Neutrophil (primary cell): ENCODE results near the gene MYO16.
"Not testable (repeated sequence)": the region's sequence is repeated elsewhere in the genome, so short reads cannot be mapped to it uniquely, and the experiment has no call there.

Source experiments
- H3K27ac ChIP-seq: fragments of 200-600 bp; sonication (generic); 2 replicates; pipeline ENCODE4 v1.5.1; 2016; ENCODE audit warnings: mild to moderate bottlenecking, moderate library complexity
- H3K27me3 ChIP-seq: fragments of 200-600 bp; sonication (generic); 2 replicates; pipeline ENCODE4 v1.6.0; 2016; ENCODE audit warnings: mild to moderate bottlenecking
- H3K36me3 ChIP-seq: fragments of 200-600 bp; sonication (generic); 2 replicates; pipeline ENCODE4 v1.5.1; 2017
- H3K4me1 ChIP-seq, 2 experiments: fragments of 200-600 bp in 1 of 2; sonication (generic) in 1 of 2; 1 replicate in 1 of 2; 2 replicates in 1 of 2; pipeline versions ENCODE4 v1.5.1 to v1.6.1; 2013 to 2016; ENCODE audit warnings: low read depth in 1 of 2, low read length in 1 of 2, mild to moderate bottlenecking in 1 of 2, moderate library complexity in 1 of 2; ENCODE audit not compliant: control insufficient read depth in 1 of 2, insufficient read depth in 1 of 2
- H3K4me3 ChIP-seq, 2 experiments: fragments of 200-600 bp in 1 of 2; sonication (generic) in 1 of 2; 1 replicate in 1 of 2; 2 replicates in 1 of 2; pipeline ENCODE4 v1.5.1; 2013 to 2016; ENCODE audit warnings: low read depth in 1 of 2, low read length in 1 of 2, mild to moderate bottlenecking in 1 of 2, moderate library complexity in 1 of 2
- H3K9me3 ChIP-seq: fragments of 200-600 bp; sonication (generic); 2 replicates; pipeline ENCODE4 v1.5.1; 2016
- CTCF ChIP-seq: fragments of 200-600 bp; sonication (generic); IDR thresholded peaks from 2 replicates; pipeline ENCODE4 v1.5.1; 2016; ENCODE audit warnings: antibody characterized with exemption

The MYO16 gene

GRCh38 chr13:108984251-108984920, 355.0 kb downstream of the MYO16 start:
- TF ChIP-seq CTCF, result no peak
- no peaks in the 10 kb centered on the region for H3K4me1 ChIP-seq
- H3K27ac ChIP-seq, result no peak overlapping the region

GRCh38 chr13:108985166-108985565, 355.8 kb downstream of the MYO16 start:
- no peak for TF ChIP-seq CTCF
- no peak overlapping the region for H3K27ac ChIP-seq
- no peak overlapping the region for H3K4me3 ChIP-seq
- no peaks in the 10 kb centered on the region for H3K36me3 ChIP-seq
- no peaks in the 10 kb centered on the region for H3K9me3 ChIP-seq
- no peaks in the 10 kb centered on the region for H3K27me3 ChIP-seq
- no peaks in the 10 kb centered on the region for H3K4me1 ChIP-seq

More at GRCh38 chr13:108984251-108984920, 355.0 kb downstream of the MYO16 start:
- Histone ChIP-seq H3K9me3 (no peaks in the 10 kb centered on the region), H3K4me3 (no peak overlapping the region), H3K36me3 (no peaks in the 10 kb centered on the region), H3K27me3 (no peaks in the 10 kb centered on the region)

- no peak overlapping the region for H3K27ac ChIP-seq
- no peaks in the 10 kb centered on the region for H3K27me3 ChIP-seq
These were observed 358.1 kb downstream of the MYO16 start for GRCh38 chr13:108987517-108987916.

GRCh38 chr13:108987944-108988343, 358.5 kb downstream of the MYO16 start:
- H3K27ac ChIP-seq, result no peak overlapping the region
- no peaks in the 10 kb centered on the region for H3K36me3 ChIP-seq
- TF ChIP-seq CTCF, result no peak
- H3K4me3 ChIP-seq, result no peak overlapping the region
- H3K27me3 ChIP-seq, result no peaks in the 10 kb centered on the region
- H3K4me1 ChIP-seq, result no peaks in the 10 kb centered on the region
- H3K9me3 ChIP-seq, result no peaks in the 10 kb centered on the region

More at GRCh38 chr13:108987517-108987916, 358.1 kb downstream of the MYO16 start:
- H3K4me3 ChIP-seq, result no peak overlapping the region
- H3K4me1 ChIP-seq, result no peaks in the 10 kb centered on the region
- no peaks in the 10 kb centered on the region for H3K36me3 ChIP-seq
- TF ChIP-seq CTCF, result no peak
- no peaks in the 10 kb centered on the region for H3K9me3 ChIP-seq

DNA sequence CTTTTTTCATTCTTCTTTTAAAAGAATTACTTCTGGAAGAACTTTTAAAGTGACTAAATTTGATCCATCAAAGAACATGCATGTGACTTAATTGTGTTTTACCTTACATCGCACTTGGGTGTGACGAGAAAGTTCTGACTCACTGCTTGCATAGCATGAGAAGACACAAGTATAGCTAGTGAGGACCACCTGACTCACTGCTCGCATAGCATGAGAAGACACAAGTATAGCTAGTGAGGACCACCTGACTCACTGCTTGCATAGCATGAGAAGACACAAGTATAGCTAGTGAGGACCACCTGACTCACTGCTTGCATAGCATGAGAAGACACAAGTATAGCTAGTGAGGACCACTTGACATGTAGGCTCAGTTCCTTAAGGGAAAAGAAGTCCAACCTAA, 362.0 kb downstream of the MYO16 start:
- not testable (repeated sequence) for H3K9me3 ChIP-seq, H3K36me3 ChIP-seq, H3K27ac ChIP-seq

GRCh38 chr13:108993346-108993745, 363.9 kb downstream of the MYO16 start:
- Histone ChIP-seq H3K4me3 (no peak overlapping the region), H3K9me3 (no peaks in the 10 kb centered on the region), H3K4me1 (peaks cover 0 to 4% of the 10 kb centered on the region in 2 experiments), H3K36me3 (no peaks in the 10 kb centered on the region), H3K27me3 (no peaks in the 10 kb centered on the region), H3K27ac (no peak overlapping the region)
- no peak for TF ChIP-seq CTCF

More for the DNA sequence above, 362.0 kb downstream of the MYO16 start:
- H3K27me3 ChIP-seq, H3K4me3 ChIP-seq, H3K4me1 ChIP-seq: not testable (repeated sequence)
